Measurements from ENCODE around the gene URB1. TPM values are rescaled to one million over a fixed set of nuclear protein-coding genes. Genes with fewer than 3 reads are reported as not detected.

The URB1 gene
- total RNA-seq, 2 donors from 2014 or later = 33.4 to 41.4 TPM

GRCh38 chr21:32322103-32322502 is 70.7 kb downstream of the URB1 start:
- no peak overlapping the region for H3K27ac ChIP-seq
- 82% methylated on average over 12 of the region's 12 CpGs for WGBS
- no peaks in the 10 kb centered on the region for H3K9me3 ChIP-seq
- intact Hi-C loops (cut with DNase I) = loop anchor here (10.0 kb wide), 1 partner anchor 243 kb away; no protein-coding TSS in a partner anchor
- H3K36me3 ChIP-seq = peaks cover 27 to 31% of the 10 kb centered on the region in 2 donors
- no peak overlapping the region for H3K4me3 ChIP-seq
- no peaks in the 10 kb centered on the region for H3K27me3 ChIP-seq (replicated peaks; ENCODE audit: insufficient read depth)
- TF ChIP-seq CTCF (IDR thresholded peaks at IDR 0.05) (no peak), POLR2A (IDR thresholded peaks at IDR 0.05) (no peak), POLR2AphosphoS5 (IDR thresholded peaks at IDR 0.05) (no peak)
- no peak for DNase-seq (ENCODE audit: low spot score)
- H3K4me1 ChIP-seq (replicated peaks) = no peaks in the 10 kb centered on the region

GRCh38 chr21:32321480-32321879 is 71.3 kb downstream of the URB1 start:
- H3K27ac ChIP-seq = no peak overlapping the region
- H3K4me3 ChIP-seq = no peak overlapping the region
- DNase-seq (ENCODE audit: low spot score) = no peak
- TF ChIP-seq CTCF (IDR thresholded peaks at IDR 0.05) (no peak), POLR2AphosphoS5 (IDR thresholded peaks at IDR 0.05) (no peak), POLR2A (IDR thresholded peaks at IDR 0.05) (no peak)
- intact Hi-C loops (cut with DNase I) = loop anchor here (10.0 kb wide), 1 partner anchor 243 kb away; no protein-coding TSS in a partner anchor
- no peaks in the 10 kb centered on the region for H3K4me1 ChIP-seq (replicated peaks)
- WGBS = 90% methylated on average over 13 of the region's 13 CpGs
- H3K9me3 ChIP-seq = no peaks in the 10 kb centered on the region
- peaks cover 31 to 37% of the 10 kb centered on the region in 2 donors for H3K36me3 ChIP-seq
- H3K27me3 ChIP-seq (replicated peaks; ENCODE audit: insufficient read depth) = no peaks in the 10 kb centered on the region

GRCh38 chr21:32320726-32321125 is 72.1 kb downstream of the URB1 start:
- 81% methylated on average over 13 of the region's 13 CpGs for WGBS
- Histone ChIP-seq H3K4me1 (replicated peaks) (no peaks in the 10 kb centered on the region), H3K36me3 (peaks cover 31 to 43% of the 10 kb centered on the region in 2 donors), H3K9me3 (no peaks in the 10 kb centered on the region), H3K27me3 (replicated peaks; ENCODE audit: insufficient read depth) (no peaks in the 10 kb centered on the region), H3K4me3 (no peak overlapping the region), H3K27ac (no peak overlapping the region)
- no peak for TF ChIP-seq CTCF (IDR thresholded peaks at IDR 0.05)
- no peak for TF ChIP-seq POLR2A (IDR thresholded peaks at IDR 0.05)
- no peak for TF ChIP-seq POLR2AphosphoS5 (IDR thresholded peaks at IDR 0.05)
- intact Hi-C loops (cut with DNase I) = loop anchor here (10.0 kb wide), 1 partner anchor 244 kb away; no protein-coding TSS in a partner anchor
- no peak for DNase-seq (ENCODE audit: low spot score)

GRCh38 chr21:32320059-32320458 is 72.8 kb downstream of the URB1 start:
- no peak overlapping the region for H3K4me3 ChIP-seq
- intact Hi-C loops (cut with DNase I) = loop anchor here (10.0 kb wide), 1 partner anchor 245 kb away; no protein-coding TSS in a partner anchor
- no peak overlapping the region for H3K27ac ChIP-seq
- TF ChIP-seq CTCF (IDR thresholded peaks at IDR 0.05) = no peak
- DNase-seq (ENCODE audit: low spot score) = no peak
- 83% methylated on average over 5 of the region's 6 CpGs for WGBS
- H3K36me3 ChIP-seq = peaks cover 31 to 43% of the 10 kb centered on the region in 2 donors
- no peaks in the 10 kb centered on the region for H3K4me1 ChIP-seq (replicated peaks)
- H3K27me3 ChIP-seq (replicated peaks; ENCODE audit: insufficient read depth) = no peaks in the 10 kb centered on the region
- no peaks in the 10 kb centered on the region for H3K9me3 ChIP-seq

- no peaks in the 10 kb centered on the region for H3K4me1 ChIP-seq (replicated peaks)
- intact Hi-C loops (cut with DNase I) = no loop called here
- DNase-seq (ENCODE audit: low spot score) = no peak
- no peaks in the 10 kb centered on the region for H3K9me3 ChIP-seq
- H3K36me3 ChIP-seq = peaks cover 30 to 33% of the 10 kb centered on the region in 2 donors
- H3K27me3 ChIP-seq (replicated peaks; ENCODE audit: insufficient read depth) = no peaks in the 10 kb centered on the region
- H3K27ac ChIP-seq = no peak overlapping the region
- H3K4me3 ChIP-seq = no peak overlapping the region
- TF ChIP-seq CTCF (IDR thresholded peaks at IDR 0.05) (no peak), POLR2A (IDR thresholded peaks at IDR 0.05) (no peak), POLR2AphosphoS5 (IDR thresholded peaks at IDR 0.05) (no peak)
- 94% methylated on average over 7 of the region's 7 CpGs for WGBS
Observed at GRCh38 chr21:32319012-32319411, 73.8 kb downstream of the URB1 start.
